Measurements from ENCODE around the gene C16orf78.

DNA sequence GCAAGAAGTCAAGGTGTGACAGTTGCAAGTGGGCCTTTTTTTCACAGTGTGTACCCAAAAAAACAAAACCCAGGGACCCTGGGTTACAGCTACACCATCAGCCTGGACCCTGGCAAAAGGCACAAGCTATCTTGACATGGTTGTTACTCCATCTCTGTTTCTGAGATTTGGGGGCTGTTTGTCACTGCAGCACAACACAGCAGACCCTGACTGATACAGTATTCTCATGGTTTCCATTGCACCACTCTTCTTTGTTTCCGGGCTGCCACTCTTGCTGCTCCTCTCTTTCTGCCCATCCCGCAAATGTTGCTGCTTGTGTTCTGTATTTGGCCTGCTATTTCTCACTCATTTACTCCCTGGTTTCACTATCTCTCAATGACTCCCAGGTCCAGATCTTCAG, 55.2 kb downstream of the C16orf78 start:
- TF ChIP-seq POLR2A (IDR thresholded peaks at IDR 0.05; ENCODE audit: low read length), result no peak
- no peak for TF ChIP-seq GATA1 (IDR thresholded peaks at IDR 0.05; ENCODE audit: low read depth, low read length)
